Thymus (tissue), 11 donors: Measurements from ENCODE around the gene MRPS18B. TPM values are rescaled to one million over a fixed set of nuclear protein-coding genes. Genes with fewer than 3 reads are reported as not detected.
"Not testable (repeated sequence)": the region's sequence is repeated elsewhere in the genome, so short reads cannot be mapped to it uniquely, and the experiment has no call there.

ENCODE experiments used
- DNase-seq, 9 donors: peaks; one replicate each; pipeline ENCODE4 v3.0.0-alpha.2; 2013; ENCODE audit warnings: low spot score in 9 of 9, low read depth in 6 of 9, missing footprints in 1 of 9
- H3K27ac ChIP-seq, 2 donors: one replicate each; pipeline ENCODE4 v1.5.1; 2013; ENCODE audit warnings: control low read depth in 1 of 2, low read depth in 1 of 2, low read length in 1 of 2, mild to moderate bottlenecking in 1 of 2, moderate library complexity in 1 of 2
- H3K27me3 ChIP-seq, 2 donors: one replicate each; pipeline ENCODE4 v1.5.1; 2013; ENCODE audit warnings: low read length in 1 of 2; ENCODE audit not compliant: control insufficient read depth in 2 of 2, insufficient read depth in 1 of 2
- H3K36me3 ChIP-seq, 2 donors: one replicate each; pipeline ENCODE4 v1.5.1; 2013; ENCODE audit warnings: low read length in 1 of 2, mild to moderate bottlenecking in 1 of 2, moderate library complexity in 1 of 2; ENCODE audit not compliant: control insufficient read depth in 2 of 2, insufficient read depth in 2 of 2
- H3K4me1 ChIP-seq, 2 donors: one replicate each; pipeline ENCODE4 v1.5.1; 2013; ENCODE audit warnings: low read length in 2 of 2; ENCODE audit not compliant: control insufficient read depth in 2 of 2, insufficient read depth in 2 of 2
- H3K4me3 ChIP-seq, 2 donors: one replicate each; pipeline ENCODE4 v1.5.1; 2013; ENCODE audit warnings: low read length in 2 of 2, control low read depth in 1 of 2, mild to moderate bottlenecking in 1 of 2
- H3K9me3 ChIP-seq, 2 donors: one replicate each; pipeline ENCODE4 v1.5.1; 2013; ENCODE audit warnings: low read length in 1 of 2, mild to moderate bottlenecking in 1 of 2; ENCODE audit not compliant: control insufficient read depth in 2 of 2, insufficient read depth in 1 of 2
- WGBS: extraction: QIAGEN DNeasy Blood & Tissue Kit; methylation state at CpG from one replicate; pipeline ENCODE4 v1.1.7; 2013; 5-methylcytosine and 5-hydroxymethylcytosine counted together
- polyA plus RNA-seq: library from polyadenylated mRNA; stranded (reverse); fragments of 200-250 nt; gene quantifications from one replicate; pipeline ENCODE4 v1.2.3, GENCODE V29; 2013
- total RNA-seq: library from RNA; stranded (reverse); fragments of 120-200 nt; gene quantifications from one replicate; pipeline ENCODE4 v1.2.4, GENCODE V29; 2013
- donor health status: healthy.

MRPS18B gene
- total and polyA plus RNA-seq, 2 donors, result 47.9 to 48.9 TPM

- no peak for DNase-seq
- H3K4me3 ChIP-seq, result no peak overlapping the region
- peaks cover 6 to 9% of the 10 kb centered on the region in 2 donors for H3K4me1 ChIP-seq
- H3K27me3 ChIP-seq, result no peaks in the 10 kb centered on the region
- no peaks in the 10 kb centered on the region for H3K9me3 ChIP-seq
- no peak overlapping the region for H3K27ac ChIP-seq
- WGBS, result 97% methylated on average over 8 of the region's 8 CpGs
- peaks cover 57 to 74% of the 10 kb centered on the region in 2 donors for H3K36me3 ChIP-seq
Measured at GRCh38 chr6:30578051-30578450, 39.6 kb upstream of the MRPS18B start.

GRCh38 chr6:30583921-30584320, 33.7 kb upstream of the MRPS18B start:
- H3K4me3 ChIP-seq, result no peak overlapping the region
- H3K36me3 ChIP-seq, result peaks cover 90 to 91% of the 10 kb centered on the region in 2 donors
- no peaks in the 10 kb centered on the region for H3K4me1 ChIP-seq
- H3K27ac ChIP-seq, result no peak overlapping the region
- 93% methylated on average over 5 of the region's 5 CpGs for WGBS
- H3K27me3 ChIP-seq, result no peaks in the 10 kb centered on the region
- DNase-seq, result no peak
- H3K9me3 ChIP-seq, result no peaks in the 10 kb centered on the region

GRCh38 chr6:30589754-30590358, 27.8 kb upstream of the MRPS18B start:
- no peaks in the 10 kb centered on the region for H3K9me3 ChIP-seq
- no peaks in the 10 kb centered on the region for H3K27me3 ChIP-seq
- no peak overlapping the region for H3K27ac ChIP-seq
- 97% methylated on average over 15 of the region's 15 CpGs for whole genome bisulfite sequencing
- DNase-seq, result no peak
- peaks cover 79 to 88% of the 10 kb centered on the region in 2 donors for H3K36me3 ChIP-seq
- H3K4me3 ChIP-seq, result no peak overlapping the region
- no peaks in the 10 kb centered on the region for H3K4me1 ChIP-seq

- Histone ChIP-seq H3K27me3 (no peaks in the 10 kb centered on the region), H3K4me3 (no peak overlapping the region), H3K27ac (peak overlapping the region; percentile 1 to 61), H3K36me3 (peaks cover 74 to 84% of the 10 kb centered on the region in 2 donors), H3K4me1 (no peaks in the 10 kb centered on the region), H3K9me3 (no peaks in the 10 kb centered on the region)
- no peak for DNase-seq
- 96% methylated on average over 8 of the region's 8 CpGs for WGBS
Measured at GRCh38 chr6:30590509-30590908, 27.1 kb upstream of the MRPS18B start.

- DNase-seq, result no peak
- H3K36me3 ChIP-seq, result peaks cover 69 to 79% of the 10 kb centered on the region in 2 donors
- no peaks in the 10 kb centered on the region for H3K4me1 ChIP-seq
- H3K9me3 ChIP-seq, result no peaks in the 10 kb centered on the region
- H3K27ac ChIP-seq, result peak overlapping the region; percentile 1
- H3K4me3 ChIP-seq, result no peak overlapping the region
- no peaks in the 10 kb centered on the region for H3K27me3 ChIP-seq
- 79% methylated on average over 1 of the region's 1 CpG for WGBS
Measured at GRCh38 chr6:30591008-30591407, 26.6 kb upstream of the MRPS18B start.

- 100% methylated on average over 1 of the region's 1 CpG for WGBS
- no peak for DNase-seq
- H3K9me3 ChIP-seq, result no peaks in the 10 kb centered on the region
- no peaks in the 10 kb centered on the region for H3K27me3 ChIP-seq
- peaks cover 56 to 68% of the 10 kb centered on the region in 2 donors for H3K36me3 ChIP-seq
- H3K4me1 ChIP-seq, result no peaks in the 10 kb centered on the region
- H3K4me3 ChIP-seq, result no peak overlapping the region
- H3K27ac ChIP-seq, result no peak overlapping the region
Measured at GRCh38 chr6:30592287-30592686, 25.4 kb upstream of the MRPS18B start.

GRCh38 chr6:30597315-30598144, 20.1 kb upstream of the MRPS18B start:
- 84% methylated on average over 15 of the region's 15 CpGs for WGBS
- not testable (repeated sequence) for H3K27me3 ChIP-seq, H3K9me3 ChIP-seq, H3K27ac ChIP-seq, H3K4me1 ChIP-seq, H3K4me3 ChIP-seq
- peaks cover 37 to 52% of the 10 kb centered on the region in 2 donors for H3K36me3 ChIP-seq
- peak in 8 of 9 donors; percentile 48 to 84 (median 68) for DNase-seq

- peaks cover 50 to 57% of the 10 kb centered on the region in 2 donors for H3K36me3 ChIP-seq
- H3K4me3 ChIP-seq, result no peak overlapping the region
- H3K4me1 ChIP-seq, result peaks cover 0 to 10% of the 10 kb centered on the region in 2 donors
- no peaks in the 10 kb centered on the region for H3K27me3 ChIP-seq
- H3K27ac ChIP-seq, result peak overlapping the region in 1 of 2 donors; percentile 26
- WGBS, result 87% methylated on average over 12 of the region's 12 CpGs
- H3K9me3 ChIP-seq, result no peaks in the 10 kb centered on the region
- DNase-seq, result no peak
Measured at GRCh38 chr6:30598912-30599624, 18.6 kb upstream of the MRPS18B start.
